ENCODE results near the gene TOMM6. TPM values are rescaled to one million over a fixed set of nuclear protein-coding genes. Genes with fewer than 3 reads are reported as not detected.

The TOMM6 gene
- total RNA-seq, 2 experiments from 2014 or later = 131 to 277 TPM

DNA sequence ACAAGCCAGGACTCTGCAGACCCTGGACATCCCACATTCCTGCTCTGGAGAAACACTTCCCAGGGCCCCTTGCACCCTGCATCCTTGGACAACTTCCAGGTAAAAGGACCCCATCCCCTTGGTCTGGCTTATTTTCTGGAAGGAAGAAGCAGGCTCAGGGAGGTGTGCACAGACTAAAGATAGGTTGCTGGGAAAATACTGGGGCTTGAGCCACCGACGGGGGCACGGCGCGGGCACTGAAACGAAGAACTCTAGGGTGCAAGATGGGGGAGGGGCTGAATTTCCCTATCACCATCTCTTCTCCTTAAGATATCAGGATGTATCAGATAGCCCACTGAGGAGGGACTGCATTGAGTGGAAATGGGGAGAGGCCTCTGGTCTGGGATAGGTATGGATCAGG lies 8.6 kb upstream of the TOMM6 start:
- Histone ChIP-seq H3K36me3 (ENCODE audit: insufficient read depth, low read length) (peaks cover 17% of the 10 kb centered on the region), H3K4me2 (ENCODE audit: low read length) (peak overlapping the region; percentile 88), H3K79me2 (ENCODE audit: insufficient read depth, low read depth, low read length) (no peaks in the 10 kb centered on the region; the same call in 1 of the 2 replicates), H3K4me1 (ENCODE audit: insufficient read depth, low read length, poor library complexity, severe bottlenecking) (peaks cover 17% of the 10 kb centered on the region), H4K20me1 (ENCODE audit: insufficient read depth, low read length) (no peaks in the 10 kb centered on the region), H3K9me3 (ENCODE audit: low read length) (no peaks in the 10 kb centered on the region), H3K4me3 (ENCODE audit: low read depth, low read length, poor library complexity, severe bottlenecking) (peak overlapping the region; percentile 83), H3K27ac (ENCODE audit: low read depth, low read length, poor library complexity, severe bottlenecking) (no peak overlapping the region), H2AFZ (ENCODE audit: low read length) (no peak overlapping the region), H3K9me2 (ENCODE audit: insufficient read depth, low read length) (no peaks in the 10 kb centered on the region)
- BruUV-seq (replicated peaks) = no TSS peak
- CTCF ChIA-PET (ENCODE audit: unreplicated experiment) = no interaction called here
- no peak for DNase-seq (ENCODE audit: low spot score)
- no peak for TF ChIP-seq EZH2phosphoT487 (IDR thresholded peaks at IDR 0.05; ENCODE audit: borderline replicate concordance, low read depth, low read length)
- TF ChIP-seq, protein P1, sequence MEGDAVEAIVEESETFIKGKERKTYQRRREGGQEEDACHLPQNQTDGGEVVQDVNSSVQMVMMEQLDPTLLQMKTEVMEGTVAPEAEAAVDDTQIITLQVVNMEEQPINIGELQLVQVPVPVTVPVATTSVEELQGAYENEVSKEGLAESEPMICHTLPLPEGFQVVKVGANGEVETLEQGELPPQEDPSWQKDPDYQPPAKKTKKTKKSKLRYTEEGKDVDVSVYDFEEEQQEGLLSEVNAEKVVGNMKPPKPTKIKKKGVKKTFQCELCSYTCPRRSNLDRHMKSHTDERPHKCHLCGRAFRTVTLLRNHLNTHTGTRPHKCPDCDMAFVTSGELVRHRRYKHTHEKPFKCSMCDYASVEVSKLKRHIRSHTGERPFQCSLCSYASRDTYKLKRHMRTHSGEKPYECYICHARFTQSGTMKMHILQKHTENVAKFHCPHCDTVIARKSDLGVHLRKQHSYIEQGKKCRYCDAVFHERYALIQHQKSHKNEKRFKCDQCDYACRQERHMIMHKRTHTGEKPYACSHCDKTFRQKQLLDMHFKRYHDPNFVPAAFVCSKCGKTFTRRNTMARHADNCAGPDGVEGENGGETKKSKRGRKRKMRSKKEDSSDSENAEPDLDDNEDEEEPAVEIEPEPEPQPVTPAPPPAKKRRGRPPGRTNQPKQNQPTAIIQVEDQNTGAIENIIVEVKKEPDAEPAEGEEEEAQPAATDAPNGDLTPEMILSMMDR (conservative IDR thresholded peaks at IDR 0.05; ENCODE audit: low read length) = no peak
- intact Hi-C loops (cut with micrococcal nuclease; ENCODE audit: unreplicated experiment) = loop anchor here (5.0 kb wide), 2 partner anchors 72 to 97 kb away; no protein-coding TSS in a partner anchor
- POLR2A ChIA-PET = no interaction called here

DNA sequence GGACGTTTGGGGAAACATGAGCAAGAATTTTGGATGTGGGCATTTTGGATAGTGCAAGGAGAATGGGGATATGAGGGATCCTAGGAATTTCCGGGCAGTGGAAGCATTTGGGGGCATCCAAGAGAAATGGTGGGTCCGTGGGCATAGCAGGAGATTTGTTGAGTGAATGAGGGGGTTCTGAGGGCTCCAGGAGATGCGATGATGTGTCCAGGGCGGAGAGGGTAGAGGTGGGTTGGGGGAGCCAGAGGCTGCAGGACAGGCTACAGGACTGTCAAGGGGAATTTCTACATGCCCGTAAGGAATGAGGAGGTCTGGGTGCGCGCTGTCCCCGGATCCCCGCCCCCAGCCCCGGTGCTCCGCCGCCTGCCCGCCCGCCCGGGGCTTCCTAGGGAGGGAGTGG lies 8.2 kb upstream of the TOMM6 start:
- Histone ChIP-seq H3K9me2 (ENCODE audit: insufficient read depth, low read length) (no peaks in the 10 kb centered on the region), H3K27ac (ENCODE audit: low read depth, low read length, poor library complexity, severe bottlenecking) (no peak overlapping the region), H3K4me1 (ENCODE audit: insufficient read depth, low read length, poor library complexity, severe bottlenecking) (peaks cover 21% of the 10 kb centered on the region), H3K4me3 (ENCODE audit: low read depth, low read length, poor library complexity, severe bottlenecking) (peak overlapping the region; percentile 83), H3K36me3 (ENCODE audit: insufficient read depth, low read length) (peaks cover 13% of the 10 kb centered on the region), H2AFZ (ENCODE audit: low read length) (no peak overlapping the region; the same call in 1 of the 2 replicates), H3K9me3 (ENCODE audit: low read length) (no peaks in the 10 kb centered on the region), H3K79me2 (ENCODE audit: insufficient read depth, low read depth, low read length) (no peaks in the 10 kb centered on the region; the same call in 1 of the 2 replicates), H4K20me1 (ENCODE audit: insufficient read depth, low read length) (no peaks in the 10 kb centered on the region), H3K4me2 (ENCODE audit: low read length) (peak overlapping the region; percentile 88)
- BruUV-seq (replicated peaks) = no TSS peak
- DNase-seq (ENCODE audit: low spot score) = no peak
- ChIA-PET POLR2A (no interaction called here), CTCF (ENCODE audit: unreplicated experiment) (no interaction called here)
- intact Hi-C loops (cut with micrococcal nuclease; ENCODE audit: unreplicated experiment) = loop anchor here (5.0 kb wide), 2 partner anchors 72 to 97 kb away; no protein-coding TSS in a partner anchor
- no peak for TF ChIP-seq EZH2phosphoT487 (IDR thresholded peaks at IDR 0.05; ENCODE audit: borderline replicate concordance, low read depth, low read length)
- TF ChIP-seq, protein P1 (conservative IDR thresholded peaks at IDR 0.05; ENCODE audit: low read length) = no peak

DNA sequence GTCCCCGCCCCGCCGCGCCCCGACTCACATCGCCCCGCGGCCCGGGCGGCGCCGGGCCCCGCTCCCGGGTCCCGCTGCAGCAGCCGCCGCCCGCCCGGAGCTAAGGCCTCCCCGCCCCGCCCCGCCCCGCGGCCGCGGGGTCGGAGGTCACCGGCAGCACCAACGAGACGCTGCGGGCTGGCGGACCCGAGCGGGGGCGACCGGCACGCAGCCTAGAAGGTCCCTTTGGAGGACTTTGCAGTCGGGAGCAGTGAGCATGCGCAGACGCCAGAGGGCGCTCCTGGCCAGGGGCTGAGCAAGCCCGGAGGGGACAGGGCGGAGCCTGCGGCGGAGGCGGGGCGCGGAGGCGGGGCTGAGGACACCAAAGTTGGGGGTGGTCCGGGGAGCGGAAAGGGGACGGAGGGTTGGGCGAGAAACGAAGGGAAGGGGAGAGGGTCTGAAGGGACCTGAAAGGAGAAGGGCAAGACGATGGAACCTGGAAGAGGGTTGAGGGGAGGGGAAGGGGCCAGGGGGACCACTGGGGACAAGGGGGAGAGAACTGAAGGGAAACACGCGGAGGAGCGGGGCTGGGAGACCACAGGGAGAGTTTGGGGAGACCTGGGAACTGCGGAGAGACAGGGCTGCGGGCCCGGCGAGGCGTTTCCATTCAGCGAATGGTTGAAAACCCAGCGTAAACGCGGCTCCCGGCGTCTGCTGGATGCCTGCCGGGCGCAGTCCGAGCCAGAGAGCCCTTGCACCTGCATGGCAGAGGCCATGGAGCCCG lies 7.5 kb upstream of the TOMM6 start, which contains the start of gene FRS3:
FRS3 (minus strand) TSS at position 113 of the 763 bp plus-strand sequence. CDS start 2,913 bp downstream, outside the sequence.
- no peak for TF ChIP-seq EZH2phosphoT487 (IDR thresholded peaks at IDR 0.05; ENCODE audit: borderline replicate concordance, low read depth, low read length)
- TF ChIP-seq, protein P1 (conservative IDR thresholded peaks at IDR 0.05; ENCODE audit: low read length) = peak; percentile 88

More for the DNA sequence above, 7.5 kb upstream of the TOMM6 start, which contains the start of gene FRS3:
- POLR2A ChIA-PET = no interaction called here
- Histone ChIP-seq H3K9me3 (ENCODE audit: low read length) (no peaks in the 10 kb centered on the region), H3K27ac (ENCODE audit: low read depth, low read length, poor library complexity, severe bottlenecking) (no peak within 1 kb of the TSS), H3K4me1 (ENCODE audit: insufficient read depth, low read length, poor library complexity, severe bottlenecking) (peaks cover 28% of the 10 kb centered on the region), H3K79me2 (ENCODE audit: insufficient read depth, low read depth, low read length) (no peaks in the 10 kb centered on the region; the same call in 1 of the 2 replicates), H3K4me2 (ENCODE audit: low read length) (peak within 1 kb of the TSS; percentile 88), H4K20me1 (ENCODE audit: insufficient read depth, low read length) (no peaks in the 10 kb centered on the region), H3K4me3 (ENCODE audit: low read depth, low read length, poor library complexity, severe bottlenecking) (peak within 1 kb of the TSS; percentile 83), H2AFZ (ENCODE audit: low read length) (peak within 1 kb of the TSS; percentile 80; the same call in 1 of the 2 replicates), H3K9me2 (ENCODE audit: insufficient read depth, low read length) (no peaks in the 10 kb centered on the region), H3K36me3 (ENCODE audit: insufficient read depth, low read length) (peaks cover 7% of the 10 kb centered on the region; the same call in 1 of the 2 replicates)
- CTCF ChIA-PET (ENCODE audit: unreplicated experiment) = no interaction called here
- BruUV-seq (replicated peaks) = no TSS peak
- intact Hi-C loops (cut with micrococcal nuclease; ENCODE audit: unreplicated experiment) = loop anchor here (1.0 to 10.0 kb wide), 6 partner anchors 73 to 675 kb away; partner anchors contain the start of genes MRPS10 and TRERF1
- peak; percentile 97 for DNase-seq (ENCODE audit: low spot score)

Data from OCI-LY7 (cell line).